Keratinocyte (primary cell): ENCODE measurements around the gene CASP7. TPM values are rescaled to one million over a fixed set of nuclear protein-coding genes. Genes with fewer than 3 reads are reported as not detected.

Experiments used
- DNase-seq: peaks from one replicate; pipeline ENCODE4 v3.0.0-alpha.2; 2011; ENCODE audit warnings: low read depth, missing footprints, low spot score
- FAIRE-seq: peaks from 2 replicates; lab custom pipeline; 2011; peaks lifted over from hg19 to GRCh38; lab: Jason Lieb, UNC
- H2AFZ ChIP-seq: 2 replicates; pipeline ENCODE4 v1.6.0; 2012; ENCODE audit warnings: low read length, control low read depth, inconsistent platforms; ENCODE audit not compliant: control insufficient read depth
- H3K27ac ChIP-seq: 2 replicates; pipeline ENCODE4 v1.5.1; 2011; ENCODE audit warnings: low read length; ENCODE audit not compliant: control insufficient read depth, insufficient read depth
- H3K27me3 ChIP-seq: 3 replicates; pipeline ENCODE4 v1.6.0; 2011; ENCODE audit warnings: low read length; ENCODE audit not compliant: control insufficient read depth, insufficient read depth; ENCODE audit errors: extremely low read depth
- H3K36me3 ChIP-seq, 2 experiments: 2 replicates in 1 of 2; 3 replicates in 1 of 2; pipeline ENCODE4 v1.5.1; 2011; ENCODE audit warnings: low read length in 2 of 2, mild to moderate bottlenecking in 1 of 2; ENCODE audit not compliant: control insufficient read depth in 2 of 2, insufficient read depth in 2 of 2; ENCODE audit errors: extremely low read depth in 1 of 2
- H3K4me1 ChIP-seq: 3 replicates; pipeline ENCODE4 v1.5.1; 2011; ENCODE audit warnings: low read length; ENCODE audit not compliant: control insufficient read depth, insufficient read depth; ENCODE audit errors: extremely low read depth
- H3K4me2 ChIP-seq: 3 replicates; pipeline ENCODE4 v1.6.0; 2011; ENCODE audit warnings: low read depth, low read length; ENCODE audit not compliant: control insufficient read depth, insufficient read depth; ENCODE audit errors: extremely low read depth
- H3K4me3 ChIP-seq, 3 experiments: fragments of 200-600 bp in 1 of 3; sonication (generic) in 1 of 3; 2 replicates in 2 of 3; 3 replicates in 1 of 3; pipeline ENCODE4 v1.5.1; 2011 to 2016; ENCODE audit warnings: low read length in 3 of 3, mild to moderate bottlenecking in 3 of 3, control low read depth in 2 of 3, inconsistent platforms in 1 of 3, low read depth in 1 of 3, mixed read lengths in 1 of 3, mixed run types in 1 of 3, moderate library complexity in 1 of 3; ENCODE audit not compliant: control insufficient read depth in 2 of 3, insufficient read depth in 2 of 3; ENCODE audit errors: extremely low read depth in 1 of 3
- H3K79me2 ChIP-seq: 2 replicates; pipeline ENCODE4 v1.6.0; 2012; ENCODE audit warnings: low read length; ENCODE audit not compliant: control insufficient read depth, insufficient read depth
- H3K9ac ChIP-seq: 3 replicates; pipeline ENCODE4 v1.6.0; 2011; ENCODE audit warnings: low read length; ENCODE audit not compliant: control insufficient read depth, insufficient read depth; ENCODE audit errors: extremely low read depth
- H3K9me1 ChIP-seq: 3 replicates; pipeline ENCODE4 v1.6.0; 2011; ENCODE audit warnings: low read length; ENCODE audit not compliant: control insufficient read depth, insufficient read depth; ENCODE audit errors: extremely low read depth
- H3K9me3 ChIP-seq: 2 replicates; pipeline ENCODE4 v1.5.1; 2012; ENCODE audit warnings: low read depth, low read length; ENCODE audit not compliant: control insufficient read depth
- H4K20me1 ChIP-seq: 3 replicates; pipeline ENCODE4 v1.6.0; 2011; ENCODE audit warnings: low read length; ENCODE audit not compliant: control insufficient read depth, insufficient read depth; ENCODE audit errors: extremely low read depth
- CTCF ChIP-seq, 3 experiments: IDR thresholded peaks in 1 of 3; conservative IDR thresholded peaks in 1 of 3; optimal IDR thresholded peaks in 1 of 3; 2 replicates in 2 of 3; 3 replicates in 1 of 3; pipeline versions ENCODE3 to v1.5.1; 2011; ENCODE audit warnings: low read length in 3 of 3, mild to moderate bottlenecking in 3 of 3, moderate library complexity in 2 of 3, control low read depth in 1 of 3, inconsistent platforms in 1 of 3; ENCODE audit not compliant: insufficient read depth in 2 of 3; ENCODE audit errors: extremely low read depth in 1 of 3
- EZH2 ChIP-seq: IDR thresholded peaks from one replicate; pipeline ENCODE4 v1.6.1; 2012; ENCODE audit warnings: inconsistent platforms, mild to moderate bottlenecking, low read length, moderate library complexity
- dilution Hi-C: fragments of 300-500 bp; cut with MboI; formaldehyde crosslinking; loops from one replicate; pipeline ENCODE4 v1.7.0; 2020; ENCODE audit warnings: low sequenced_read_pairs; ENCODE audit not compliant: extremely low pct_ligation_motif_present
- polyA plus RNA-seq, 5 experiments: library from polyadenylated mRNA; depleted of rRNA in 3 of 5; stranded (reverse) in 3 of 5; stranded (forward) in 1 of 5; unstranded in 1 of 5; fragments of >200 nt; gene quantifications; 1 replicate in 1 of 5; 2 replicates in 3 of 5; 3 replicates in 1 of 5; pipeline versions ENCODE4 v1.2.1 to v1.2.3, GENCODE V29; 2011 to 2012; ENCODE audit warnings: missing spikeins in 2 of 5, low read depth in 1 of 5, low replicate concordance in 1 of 5

The CASP7 gene
- polyA plus RNA-seq, 1 donor (not counting 4 experiments of a cell fraction or from before 2014, with no cell fraction given): 23.2 TPM

GRCh38 chr10:113736576-113736975 lies 56.9 kb downstream of the CASP7 start:
- Histone ChIP-seq H3K79me2 (no peaks in the 10 kb centered on the region), H3K36me3 (no peaks in the 10 kb centered on the region), H3K27ac (no peak overlapping the region), H3K9me3 (no peaks in the 10 kb centered on the region), H3K4me1 (no peaks in the 10 kb centered on the region), H3K9me1 (no peaks in the 10 kb centered on the region), H4K20me1 (no peaks in the 10 kb centered on the region), H3K9ac (no peak overlapping the region), H3K27me3 (no peaks in the 10 kb centered on the region), H3K4me3 (no peak overlapping the region), H2AFZ (no peak overlapping the region), H3K4me2 (no peak overlapping the region)
- DNase-seq (no peak), FAIRE-seq (no peak)
- dilution Hi-C loops: no loop called here
- TF ChIP-seq EZH2: no peak
- no peak for TF ChIP-seq CTCF (optimal IDR thresholded peaks at IDR 0.05 in 1 of 3, IDR thresholded peaks at IDR 0.05 in 1 of 3, conservative IDR thresholded peaks at IDR 0.05 in 1 of 3; ENCODE audit: extremely low read depth in 1 of 3, insufficient read depth in 2 of 3, low read length in 3 of 3)

- H3K9ac ChIP-seq: no peak overlapping the region
- no peak for TF ChIP-seq EZH2
- TF ChIP-seq CTCF (optimal IDR thresholded peaks at IDR 0.05 in 1 of 3, IDR thresholded peaks at IDR 0.05 in 1 of 3, conservative IDR thresholded peaks at IDR 0.05 in 1 of 3; ENCODE audit: extremely low read depth in 1 of 3, insufficient read depth in 2 of 3, low read length in 3 of 3): no peak
- no peak overlapping the region for H3K4me2 ChIP-seq
- dilution Hi-C loops: no loop called here
- H3K27me3 ChIP-seq: peaks cover 3% of the 10 kb centered on the region
- no peak for DNase-seq
- no peaks in the 10 kb centered on the region for H3K36me3 ChIP-seq
- no peak overlapping the region for H3K27ac ChIP-seq
- H3K9me1 ChIP-seq: no peaks in the 10 kb centered on the region
- H2AFZ ChIP-seq: no peak overlapping the region
- no peak overlapping the region for H3K4me3 ChIP-seq
- FAIRE-seq: no peak
- no peaks in the 10 kb centered on the region for H3K4me1 ChIP-seq
- no peaks in the 10 kb centered on the region for H3K79me2 ChIP-seq
- no peaks in the 10 kb centered on the region for H4K20me1 ChIP-seq
- H3K9me3 ChIP-seq: no peaks in the 10 kb centered on the region
Observed at GRCh38 chr10:113739031-113739430, 59.3 kb downstream of the CASP7 start.
